HEK293 (cell line): Measurements from ENCODE around the gene KRTAP3-3.

Experiments
- CTCF ChIA-PET: fragments of 350-600 bp; formaldehyde crosslinking; extraction: SDS; loops from one replicate; lab custom pipeline; 2021; ENCODE audit warnings: antibody characterized with exemption; lab: Yijun Ruan, JAX
- POLR2A ChIA-PET: fragments of 300-600 bp; formaldehyde crosslinking; extraction: SDS; loops from one replicate; lab custom pipeline; 2020; ENCODE audit warnings: antibody characterized with exemption, inconsistent platforms; lab: Yijun Ruan, JAX
- H3K27ac ChIP-seq: fragments of 200-500 bp; sonication (Bioruptor generic); 2 replicates; pipeline ENCODE4 v1.5.1; 2014; ENCODE audit warnings: low read depth, low read length, control low read depth, inconsistent platforms; ENCODE audit errors: extremely low read depth
- H3K36me3 ChIP-seq, 2 experiments: fragments of 200-500 bp in 1 of 2; sonication (Bioruptor generic) in 1 of 2; 1 replicate in 1 of 2; 2 replicates in 1 of 2; pipeline ENCODE4 v1.5.1; 2014 to 2017; ENCODE audit warnings: inconsistent platforms in 2 of 2, low read length in 2 of 2; ENCODE audit not compliant: control insufficient read depth in 2 of 2, insufficient read depth in 1 of 2
- H3K4me1 ChIP-seq: fragments of 200-500 bp; sonication (Bioruptor generic); 2 replicates; pipeline ENCODE4 v1.5.1; 2014; ENCODE audit warnings: mild to moderate bottlenecking, low read length, inconsistent platforms; ENCODE audit not compliant: control insufficient read depth, insufficient read depth
- H3K4me3 ChIP-seq: 2 replicates; pipeline ENCODE4 v1.5.1; 2011; ENCODE audit warnings: low read depth, mild to moderate bottlenecking, control low read depth, low read length, moderate library complexity
- H3K9me3 ChIP-seq: fragments of 200-500 bp; sonication (Bioruptor generic); 2 replicates; pipeline ENCODE4 v1.5.1; 2014; ENCODE audit warnings: low read depth, low read length, inconsistent platforms; ENCODE audit not compliant: control insufficient read depth, insufficient read depth
- EGR2 ChIP-seq: fragments of 450-650 bp; formaldehyde crosslinking; IDR thresholded peaks from 2 replicates; pipeline ENCODE4 v1.5.1; 2016; ENCODE audit warnings: low read depth, missing biosample characterization, missing genetic modification characterization
- INSM2 ChIP-seq: fragments of 450-650 bp; formaldehyde crosslinking; IDR thresholded peaks from 2 replicates; pipeline ENCODE4 v1.5.1; 2016; ENCODE audit warnings: missing biosample characterization, missing genetic modification characterization
- KLF1 ChIP-seq: fragments of 450-650 bp; formaldehyde crosslinking; IDR thresholded peaks from 2 replicates; pipeline ENCODE4 v1.5.1; 2016; ENCODE audit warnings: missing biosample characterization, missing genetic modification characterization
- KLF7 ChIP-seq: fragments of 450-650 bp; formaldehyde crosslinking; IDR thresholded peaks from 2 replicates; pipeline ENCODE4 v1.5.1; 2016; ENCODE audit warnings: missing biosample characterization, missing genetic modification characterization, borderline replicate concordance
- OSR2 ChIP-seq: fragments of 450-650 bp; formaldehyde crosslinking; IDR thresholded peaks from 2 replicates; pipeline ENCODE4 v1.5.1; 2016; ENCODE audit warnings: missing biosample characterization, missing genetic modification characterization
- PRDM2 ChIP-seq: fragments of 450-650 bp; formaldehyde crosslinking; IDR thresholded peaks from 2 replicates; pipeline ENCODE4 v1.5.1; 2016; ENCODE audit warnings: missing biosample characterization, missing genetic modification characterization, borderline replicate concordance
- PRDM4 ChIP-seq: fragments of 450-650 bp; formaldehyde crosslinking; IDR thresholded peaks from 2 replicates; pipeline ENCODE4 v1.5.1; 2017; ENCODE audit warnings: missing biosample characterization, missing genetic modification characterization
- SCRT1 ChIP-seq: fragments of 450-650 bp; formaldehyde crosslinking; IDR thresholded peaks from 2 replicates; pipeline ENCODE4 v1.5.1; 2016; ENCODE audit warnings: missing biosample characterization, missing genetic modification characterization, borderline replicate concordance
- SETDB1 ChIP-seq: IDR thresholded peaks from one replicate; pipeline ENCODE4 v1.6.1; 2017; ENCODE audit warnings: mild to moderate bottlenecking, low read length, moderate library complexity, mixed read lengths; ENCODE audit not compliant: insufficient read length
- ZBTB48 ChIP-seq: fragments of 450-650 bp; formaldehyde crosslinking; IDR thresholded peaks from 2 replicates; pipeline ENCODE4 v1.5.1; 2016; ENCODE audit warnings: missing biosample characterization, missing genetic modification characterization
- ZNF211 ChIP-seq: fragments of 450-650 bp; formaldehyde crosslinking; IDR thresholded peaks from 2 replicates; pipeline ENCODE4 v1.5.1; 2016; ENCODE audit warnings: low read depth, missing biosample characterization, missing genetic modification characterization
- ZNF335 ChIP-seq: fragments of 450-650 bp; formaldehyde crosslinking; conservative IDR thresholded peaks from 2 replicates; pipeline ENCODE4 v1.5.1; 2016; ENCODE audit warnings: missing biosample characterization, missing genetic modification characterization
- ZNF394 ChIP-seq: fragments of 450-650 bp; formaldehyde crosslinking; IDR thresholded peaks from 2 replicates; pipeline ENCODE4 v1.5.1; 2016; ENCODE audit warnings: missing biosample characterization, missing genetic modification characterization, mild to moderate bottlenecking, moderate library complexity, borderline replicate concordance
- ZNF426 ChIP-seq: fragments of 450-650 bp; formaldehyde crosslinking; IDR thresholded peaks from 2 replicates; pipeline ENCODE4 v1.5.1; 2017; ENCODE audit warnings: missing biosample characterization, missing genetic modification characterization, mild to moderate bottlenecking, inconsistent platforms, moderate library complexity
- ZNF48 ChIP-seq: fragments of 450-650 bp; formaldehyde crosslinking; IDR thresholded peaks from 2 replicates; pipeline ENCODE4 v1.5.1; 2016; ENCODE audit warnings: missing biosample characterization, missing genetic modification characterization
- ZNF514 ChIP-seq: fragments of 450-650 bp; formaldehyde crosslinking; IDR thresholded peaks from 2 replicates; pipeline ENCODE4 v1.5.1; 2016; ENCODE audit warnings: missing biosample characterization, missing genetic modification characterization
- ZNF555 ChIP-seq: fragments of 450-650 bp; formaldehyde crosslinking; conservative IDR thresholded peaks from 2 replicates; pipeline ENCODE4 v1.5.1; 2017; ENCODE audit warnings: missing biosample characterization, mild to moderate bottlenecking, missing genetic modification characterization, inconsistent platforms
- ZNF571 ChIP-seq: fragments of 450-650 bp; formaldehyde crosslinking; IDR thresholded peaks from 2 replicates; pipeline ENCODE4 v1.5.0; 2017; ENCODE audit warnings: missing biosample characterization, missing genetic modification characterization
- ZNF623 ChIP-seq: fragments of 450-650 bp; formaldehyde crosslinking; IDR thresholded peaks from 2 replicates; pipeline ENCODE4 v1.5.1; 2016; ENCODE audit warnings: missing biosample characterization, missing genetic modification characterization
- ZNF654 ChIP-seq: fragments of 450-650 bp; formaldehyde crosslinking; IDR thresholded peaks from 2 replicates; pipeline ENCODE4 v1.5.1; 2016; ENCODE audit warnings: low read depth, missing biosample characterization, missing genetic modification characterization
- ZNF785 ChIP-seq: fragments of 450-650 bp; formaldehyde crosslinking; IDR thresholded peaks from 2 replicates; pipeline ENCODE4 v1.5.1; 2016; ENCODE audit warnings: missing biosample characterization, missing genetic modification characterization
- ZNF791 ChIP-seq: fragments of 450-650 bp; formaldehyde crosslinking; IDR thresholded peaks from 2 replicates; pipeline ENCODE4 v1.5.1; 2016; ENCODE audit warnings: missing biosample characterization, missing genetic modification characterization
- ZNF837 ChIP-seq: fragments of 450-650 bp; formaldehyde crosslinking; IDR thresholded peaks from 2 replicates; pipeline ENCODE4 v1.5.1; 2016; ENCODE audit warnings: missing biosample characterization, missing genetic modification characterization

The KRTAP3-3 gene

GRCh38 chr17:40981115-40981514 lies 12.8 kb downstream of the KRTAP3-3 start (continued):
- TF ChIP-seq PRDM4 (tag by site-specific recombination): no peak

- TF ChIP-seq SCRT1 (tag by site-specific recombination) (no peak), ZNF514 (tag by site-specific recombination) (no peak), ZNF791 (no peak), ZNF335 (tag by site-specific recombination) (no peak), ZNF394 (no peak), KLF7 (tag by site-specific recombination) (no peak), ZNF837 (tag by site-specific recombination) (no peak), ZNF48 (tag by site-specific recombination) (no peak)
- Histone ChIP-seq H3K36me3 (no peaks in the 10 kb centered on the region), H3K4me1 (no peaks in the 10 kb centered on the region), H3K9me3 (no peaks in the 10 kb centered on the region), H3K27ac (no peak overlapping the region), H3K4me3 (no peak overlapping the region)
- ChIA-PET CTCF (interaction anchor here (0.8 kb wide), 2 partner anchors 16 to 572 kb away, joined by 3 read pairs; no protein-coding TSS in a partner anchor), POLR2A (no interaction called here)
Measured at GRCh38 chr17:40980596-40980995, 13.4 kb downstream of the KRTAP3-3 start.

GRCh38 chr17:40980117-40980516 lies 13.8 kb downstream of the KRTAP3-3 start:
- no peak overlapping the region for H3K4me3 ChIP-seq
- no peaks in the 10 kb centered on the region for H3K9me3 ChIP-seq
- no peaks in the 10 kb centered on the region for H3K4me1 ChIP-seq
- no peaks in the 10 kb centered on the region for H3K36me3 ChIP-seq
- no peak overlapping the region for H3K27ac ChIP-seq
- no peak for TF ChIP-seq ZNF211
- TF ChIP-seq INSM2 (tag by site-specific recombination): no peak
- no peak for TF ChIP-seq ZNF555 (tag by site-specific recombination)
- TF ChIP-seq PRDM2: no peak
- TF ChIP-seq ZNF785 (tag by site-specific recombination): no peak
- no peak for TF ChIP-seq ZBTB48 (tag by site-specific recombination)
- no peak for TF ChIP-seq ZNF623 (tag by site-specific recombination)
- TF ChIP-seq ZNF654 (tag by site-specific recombination): no peak
- no peak for TF ChIP-seq KLF1 (tag by site-specific recombination)
- TF ChIP-seq SETDB1: no peak
- no peak for TF ChIP-seq ZNF426 (tag by site-specific recombination)
- TF ChIP-seq EGR2 (tag by site-specific recombination): no peak
- TF ChIP-seq ZNF571 (tag by site-specific recombination): no peak
- TF ChIP-seq OSR2 (tag by site-specific recombination): no peak
- CTCF ChIA-PET: interaction anchor here (0.6 to 0.8 kb wide), 4 partner anchors 16 to 598 kb away, joined by 3 read pairs; no protein-coding TSS in a partner anchor
- POLR2A ChIA-PET: no interaction called here
